Measurements from ENCODE around the gene GABARAPL1.

GABARAPL1 gene

DNA sequence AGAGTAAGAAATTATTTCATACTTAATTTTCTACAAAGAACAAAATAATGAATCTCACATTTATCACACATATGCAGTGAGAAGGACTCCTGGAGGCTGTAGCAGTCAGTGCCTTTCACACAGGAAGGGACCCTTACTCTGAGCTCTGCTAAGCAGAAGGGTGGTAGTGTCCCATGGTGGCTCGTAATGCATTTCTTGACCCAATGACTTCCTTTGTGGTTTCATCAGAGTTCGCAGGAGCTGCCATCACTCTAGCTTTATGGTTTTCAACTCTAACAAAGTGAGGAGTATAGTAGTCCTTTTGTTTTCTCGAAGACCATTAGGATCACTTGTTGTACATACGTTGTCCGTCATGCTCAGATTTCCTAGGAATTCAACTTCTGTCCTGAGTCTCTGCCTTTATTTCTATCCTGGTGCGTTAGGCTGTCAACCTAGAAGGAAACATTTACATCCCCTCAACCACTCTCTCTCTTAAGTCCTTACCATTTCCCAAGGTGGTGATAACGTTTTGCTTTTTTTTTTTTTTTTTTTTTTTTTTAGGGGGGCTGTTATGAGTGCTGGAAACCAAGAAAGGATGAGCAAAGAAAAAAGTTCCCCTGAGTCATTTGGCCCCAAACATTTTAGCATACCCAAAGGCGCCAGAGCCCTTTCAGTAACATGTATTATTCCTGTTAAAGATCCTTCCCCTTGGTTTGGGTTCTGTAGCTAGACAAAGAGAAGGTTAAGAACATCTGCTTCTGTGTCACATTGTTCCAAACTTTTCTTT lies 37.2 kb downstream of the GABARAPL1 start:
- Histone ChIP-seq H3K4me3 (no peak overlapping the region), H3K36me3 (ENCODE audit: insufficient read depth, low read length) (no peaks in the 10 kb centered on the region), H3K9ac (ENCODE audit: insufficient read length) (no peak overlapping the region), H3K9me3 (ENCODE audit: low read depth, low read length) (no peaks in the 10 kb centered on the region), H3K27ac (peak overlapping the region; percentile 78)
- TF ChIP-seq FOXP2 (optimal IDR thresholded peaks at IDR 0.05; ENCODE audit: control extremely low read depth, extremely low read length, insufficient read depth) (no peak), POLR2AphosphoS5 (IDR thresholded peaks at IDR 0.05; ENCODE audit: borderline replicate concordance, low read depth, low read length) (no peak), EZH2 (IDR thresholded peaks at IDR 0.05) (no peak)
- no peak for DNase-seq (ENCODE audit: low read depth, low spot score)

DNA sequence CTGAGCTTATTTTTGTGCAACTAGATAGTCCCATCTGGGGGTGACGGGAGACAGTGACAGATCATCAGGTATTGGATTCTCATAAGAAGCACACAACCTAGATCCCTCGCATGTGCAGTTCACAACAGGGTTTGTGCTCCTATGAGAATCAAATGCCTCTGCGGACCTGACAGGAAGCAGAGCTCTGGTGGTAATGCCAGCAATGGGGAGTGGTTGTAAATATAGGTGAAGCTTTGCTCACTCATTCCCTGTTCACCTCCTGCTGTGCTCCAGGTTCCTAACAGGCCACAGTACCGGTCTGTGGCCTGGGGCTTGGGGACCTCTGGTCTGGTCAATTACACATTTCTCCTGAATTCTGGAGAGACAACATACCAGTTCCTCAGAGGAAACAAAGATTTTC lies 39.0 kb downstream of the GABARAPL1 start:
- H3K9ac ChIP-seq (ENCODE audit: insufficient read length) = no peak overlapping the region
- no peak overlapping the region for H3K4me3 ChIP-seq
- H3K36me3 ChIP-seq (ENCODE audit: insufficient read depth, low read length) = no peaks in the 10 kb centered on the region
- no peak for TF ChIP-seq FOXP2 (optimal IDR thresholded peaks at IDR 0.05; ENCODE audit: control extremely low read depth, extremely low read length, insufficient read depth)
- no peak for TF ChIP-seq EZH2 (IDR thresholded peaks at IDR 0.05)
- no peak for TF ChIP-seq POLR2AphosphoS5 (IDR thresholded peaks at IDR 0.05; ENCODE audit: borderline replicate concordance, low read depth, low read length)
- no peak for DNase-seq (ENCODE audit: low read depth, low spot score)
- H3K9me3 ChIP-seq (ENCODE audit: low read depth, low read length) = no peaks in the 10 kb centered on the region
- H3K27ac ChIP-seq = no peak overlapping the region

DNA sequence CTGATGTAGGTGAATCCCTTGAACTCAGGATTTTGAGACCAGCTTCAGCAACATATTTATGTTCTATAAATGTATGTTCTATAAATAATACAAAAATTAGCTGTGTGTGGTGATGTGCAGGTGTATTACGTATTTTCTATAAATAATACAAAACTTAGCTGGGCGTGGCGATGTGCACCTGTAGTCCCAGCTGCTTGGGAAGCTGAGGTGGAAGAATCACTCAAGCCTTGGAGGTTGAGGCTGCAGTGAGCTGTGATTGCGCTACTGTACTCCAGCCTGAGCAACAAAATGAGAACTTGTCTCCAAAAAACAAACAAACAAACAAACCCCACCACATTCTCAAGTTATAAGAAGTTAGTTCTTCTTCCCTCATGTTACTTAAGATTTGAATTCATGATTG lies 39.5 kb downstream of the GABARAPL1 start:
- no peaks in the 10 kb centered on the region for H3K36me3 ChIP-seq (ENCODE audit: insufficient read depth, low read length)
- H3K9me3 ChIP-seq (ENCODE audit: low read depth, low read length) = no peaks in the 10 kb centered on the region
- H3K27ac ChIP-seq = no peak overlapping the region
- H3K9ac ChIP-seq (ENCODE audit: insufficient read length) = no peak overlapping the region
- DNase-seq (ENCODE audit: low read depth, low spot score) = no peak
- no peak overlapping the region for H3K4me3 ChIP-seq
- TF ChIP-seq EZH2 (IDR thresholded peaks at IDR 0.05) = no peak
- TF ChIP-seq POLR2AphosphoS5 (IDR thresholded peaks at IDR 0.05; ENCODE audit: borderline replicate concordance, low read depth, low read length) = no peak

DNA sequence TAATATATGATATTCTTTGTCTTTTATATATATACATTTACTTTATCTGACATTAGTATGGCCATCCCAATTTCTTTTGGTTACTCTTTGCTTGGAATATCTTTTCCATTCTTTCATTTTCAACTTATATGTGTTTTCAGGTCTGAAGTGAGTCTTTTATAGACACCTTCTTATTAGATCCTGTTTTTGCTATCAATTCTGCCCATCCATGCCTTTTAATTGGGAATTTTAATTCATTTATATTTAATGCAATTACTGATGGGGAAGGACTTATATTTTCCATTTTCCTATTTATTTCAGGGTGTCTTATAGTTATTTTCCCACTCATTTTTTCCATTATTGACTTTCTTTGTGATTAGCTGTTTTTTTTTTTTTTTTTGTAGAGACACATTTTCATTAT lies 43.4 kb downstream of the GABARAPL1 start:
- no peak overlapping the region for H3K9ac ChIP-seq (ENCODE audit: insufficient read length)
- H3K36me3 ChIP-seq (ENCODE audit: insufficient read depth, low read length) = no peaks in the 10 kb centered on the region
- TF ChIP-seq EZH2 (IDR thresholded peaks at IDR 0.05) = no peak
- TF ChIP-seq FOXP2 (optimal IDR thresholded peaks at IDR 0.05; ENCODE audit: control extremely low read depth, extremely low read length, insufficient read depth) = no peak
- no peak for TF ChIP-seq POLR2AphosphoS5 (IDR thresholded peaks at IDR 0.05; ENCODE audit: borderline replicate concordance, low read depth, low read length)
- no peaks in the 10 kb centered on the region for H3K9me3 ChIP-seq (ENCODE audit: low read depth, low read length)
- no peak overlapping the region for H3K4me3 ChIP-seq
- DNase-seq (ENCODE audit: low read depth, low spot score) = no peak
- H3K27ac ChIP-seq = no peak overlapping the region

DNA sequence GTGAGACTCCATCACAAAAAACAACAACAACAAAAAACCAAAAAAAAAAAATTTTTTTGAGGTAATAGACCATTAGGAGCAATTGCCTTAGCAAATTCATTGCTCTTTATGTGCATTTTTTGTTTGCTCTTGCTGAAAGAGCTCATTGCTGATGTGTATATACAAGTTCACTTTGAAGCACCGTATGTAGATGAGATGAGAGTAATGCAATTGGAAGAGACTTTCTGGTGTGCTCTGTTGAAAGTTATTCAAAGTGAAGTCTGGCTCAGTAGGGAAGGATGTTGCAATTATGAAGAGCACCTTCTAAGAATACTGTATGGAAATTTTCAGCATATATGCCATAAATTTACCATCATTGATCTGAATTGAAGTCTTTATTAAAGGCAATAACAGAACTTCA lies 48.2 kb downstream of the GABARAPL1 start:
- Histone ChIP-seq H3K4me3 (no peak overlapping the region), H3K36me3 (ENCODE audit: insufficient read depth, low read length) (no peaks in the 10 kb centered on the region), H3K9ac (ENCODE audit: insufficient read length) (no peak overlapping the region), H3K27ac (no peak overlapping the region), H3K9me3 (ENCODE audit: low read depth, low read length) (no peaks in the 10 kb centered on the region)
- DNase-seq (ENCODE audit: low read depth, low spot score) = no peak
- TF ChIP-seq POLR2AphosphoS5 (IDR thresholded peaks at IDR 0.05; ENCODE audit: borderline replicate concordance, low read depth, low read length) (no peak), FOXP2 (optimal IDR thresholded peaks at IDR 0.05; ENCODE audit: control extremely low read depth, extremely low read length, insufficient read depth) (no peak), EZH2 (IDR thresholded peaks at IDR 0.05) (no peak)

DNA sequence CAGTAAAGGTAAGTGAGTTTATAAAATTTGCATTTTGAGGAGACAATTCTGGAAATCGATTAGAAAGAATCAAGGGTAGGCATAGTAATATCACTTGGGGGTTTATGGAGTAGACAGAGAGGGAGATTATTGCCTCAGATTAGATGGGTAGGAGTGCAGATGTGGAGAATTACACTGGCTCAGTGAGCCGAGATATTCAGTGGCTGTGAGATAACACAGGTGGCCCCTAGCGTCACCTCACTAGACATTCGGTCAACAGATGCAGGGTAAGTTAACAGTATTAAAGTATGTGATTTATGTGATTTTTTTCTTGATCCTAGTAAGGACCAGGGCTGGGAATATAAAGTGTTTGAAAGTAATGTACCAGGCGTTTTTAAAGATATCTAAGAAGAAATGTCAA lies 55.4 kb downstream of the GABARAPL1 start:
- no peak overlapping the region for H3K27ac ChIP-seq
- TF ChIP-seq FOXP2 (optimal IDR thresholded peaks at IDR 0.05; ENCODE audit: control extremely low read depth, extremely low read length, insufficient read depth) (no peak), EZH2 (IDR thresholded peaks at IDR 0.05) (no peak), POLR2AphosphoS5 (IDR thresholded peaks at IDR 0.05; ENCODE audit: borderline replicate concordance, low read depth, low read length) (no peak)
- DNase-seq (ENCODE audit: low read depth, low spot score) = no peak

DNA sequence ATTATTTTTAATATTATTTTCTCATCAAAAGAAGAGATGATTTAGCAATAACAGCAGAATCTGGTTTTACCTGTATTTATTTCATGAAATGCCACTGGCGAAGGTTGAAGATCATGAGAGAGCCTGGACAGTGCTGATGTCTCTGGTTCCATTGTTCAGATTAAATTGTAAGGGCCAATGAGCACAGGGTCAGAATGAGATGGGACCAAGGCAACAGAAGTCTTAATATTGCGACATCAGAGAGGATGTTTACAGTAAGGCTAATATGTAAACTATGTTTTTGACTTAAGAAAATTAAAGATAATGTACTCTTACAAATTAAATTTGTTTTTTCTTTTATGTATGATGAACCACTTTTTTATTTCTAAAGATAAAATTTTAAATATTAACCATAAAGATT lies 59.8 kb downstream of the GABARAPL1 start:
- Histone ChIP-seq H3K9ac (ENCODE audit: insufficient read length) (no peak overlapping the region), H3K36me3 (ENCODE audit: insufficient read depth, low read length) (no peaks in the 10 kb centered on the region), H3K4me3 (no peak overlapping the region), H3K9me3 (ENCODE audit: low read depth, low read length) (no peaks in the 10 kb centered on the region), H3K27ac (no peak overlapping the region)
- TF ChIP-seq FOXP2 (optimal IDR thresholded peaks at IDR 0.05; ENCODE audit: control extremely low read depth, extremely low read length, insufficient read depth) (no peak), POLR2AphosphoS5 (IDR thresholded peaks at IDR 0.05; ENCODE audit: borderline replicate concordance, low read depth, low read length) (no peak), EZH2 (IDR thresholded peaks at IDR 0.05) (no peak)
- no peak for DNase-seq (ENCODE audit: low read depth, low spot score)

More for the DNA sequence above, 55.4 kb downstream of the GABARAPL1 start:
- H3K36me3 ChIP-seq (ENCODE audit: insufficient read depth, low read length) = no peaks in the 10 kb centered on the region
- no peaks in the 10 kb centered on the region for H3K9me3 ChIP-seq (ENCODE audit: low read depth, low read length)
- no peak overlapping the region for H3K4me3 ChIP-seq
- H3K9ac ChIP-seq (ENCODE audit: insufficient read length) = no peak overlapping the region

All from SK-N-MC (cell line).